Uterus (tissue), 4 donors: ENCODE measurements around the gene CMTM2. TPM values are rescaled to one million over a fixed set of nuclear protein-coding genes. Genes with fewer than 3 reads are reported as not detected.

ENCODE experiments used
- DNase-seq, 2 donors: peaks; one replicate each; pipeline ENCODE4 v3.0.0-alpha.2; 2019 to 2020
- H3K27ac ChIP-seq, 2 donors: fragments of 200-600 bp; sonication (generic); 1 replicate in 1 of 2; 2 replicates in 1 of 2; pipeline ENCODE4 v1.5.1; 2016 to 2018
- H3K27me3 ChIP-seq, 2 donors: fragments of 200-600 bp; sonication (generic); one replicate each; pipeline ENCODE4 v1.5.1; 2018 to 2019; ENCODE audit warnings: control low read depth in 1 of 2
- H3K36me3 ChIP-seq, 2 donors: fragments of 200-600 bp; sonication (generic); one replicate each; pipeline ENCODE4 v1.5.1; 2019; ENCODE audit warnings: control low read depth in 1 of 2
- H3K4me1 ChIP-seq, 2 donors: fragments of 200-600 bp; sonication (generic); one replicate each; pipeline ENCODE4 v1.5.1; 2018 to 2019; ENCODE audit warnings: control low read depth in 1 of 2
- H3K4me3 ChIP-seq, 2 donors: fragments of 200-600 bp; sonication (generic); 1 replicate in 1 of 2; 2 replicates in 1 of 2; pipeline ENCODE4 v1.5.1; 2018 to 2019; ENCODE audit warnings: mild to moderate bottlenecking in 1 of 2
- H3K9me3 ChIP-seq, 2 donors: fragments of 200-600 bp; sonication (generic); one replicate each; pipeline ENCODE4 v1.5.1; 2019; ENCODE audit warnings: control low read depth in 1 of 2
- POLR2A ChIP-seq, 2 donors: fragments of 450-650 bp; IDR thresholded peaks; one replicate each; pipeline ENCODE4 v1.6.1; 2016; ENCODE audit warnings: antibody characterized with exemption in 2 of 2, mild to moderate bottlenecking in 1 of 2, moderate library complexity in 1 of 2
- intact Hi-C: fragments of 100-400 bp; cut with DNase I; formaldehyde crosslinking; loops from one replicate; pipeline ENCODE4 v1.15.1; 2023; ENCODE audit warnings: low total_unique reads
- small RNA-seq: library from RNA; depleted of rRNA; stranded (forward); fragments of <200 nt; gene quantifications from one replicate; pipeline ENCODE3, GENCODE V24; 2016
- total RNA-seq, 4 donors: library from RNA; depleted of rRNA in 3 of 4; stranded (reverse); fragments of >200 nt in 3 of 4; gene quantifications; one replicate each; pipeline versions ENCODE4 v1.1.0 to v1.2.4, GENCODE V29; 2014 to 2023
- TF ChIP-seq, protein P1 (sequence below), 4 experiments: fragments of 200-600 bp in 2 of 4; fragments of 450-650 bp in 2 of 4; sonication (generic) in 2 of 4; IDR thresholded peaks; one replicate each; pipeline ENCODE4 v1.5.1; 2016 to 2019; ENCODE audit warnings: antibody characterized with exemption in 4 of 4, mild to moderate bottlenecking in 2 of 4, moderate library complexity in 1 of 4
- donor health status: DM: yes; HTN: yes; CAD: no.

CMTM2 gene
- total RNA-seq, 4 donors from 2014 or later = 1.2 TPM; not detected in 3

DNA sequence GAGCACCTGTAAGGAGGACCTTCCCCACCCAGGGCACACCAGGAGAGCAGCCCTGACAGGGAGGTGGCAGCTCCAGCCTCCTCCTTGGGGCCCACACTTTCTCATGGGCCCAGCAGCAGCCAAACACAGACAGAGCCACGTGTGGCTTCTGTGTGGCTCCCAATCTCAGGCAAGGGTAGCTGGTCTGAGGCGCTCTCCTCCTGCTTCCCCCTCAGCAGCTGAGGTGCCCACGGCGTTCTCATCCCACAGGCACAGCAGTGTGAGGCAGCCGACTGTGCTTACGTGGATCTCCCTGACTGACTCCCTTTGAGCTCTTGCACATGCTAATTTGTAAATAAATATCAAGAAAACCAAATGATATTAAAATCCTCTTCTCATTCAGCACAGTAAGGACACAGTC, 56.1 kb downstream of the CMTM2 start:
- Histone ChIP-seq H3K4me3 (no peak overlapping the region), H3K36me3 (no peaks in the 10 kb centered on the region), H3K27ac (no peak overlapping the region), H3K9me3 (no peaks in the 10 kb centered on the region), H3K4me1 (no peaks in the 10 kb centered on the region), H3K27me3 (no peaks in the 10 kb centered on the region)
- TF ChIP-seq, protein P1, sequence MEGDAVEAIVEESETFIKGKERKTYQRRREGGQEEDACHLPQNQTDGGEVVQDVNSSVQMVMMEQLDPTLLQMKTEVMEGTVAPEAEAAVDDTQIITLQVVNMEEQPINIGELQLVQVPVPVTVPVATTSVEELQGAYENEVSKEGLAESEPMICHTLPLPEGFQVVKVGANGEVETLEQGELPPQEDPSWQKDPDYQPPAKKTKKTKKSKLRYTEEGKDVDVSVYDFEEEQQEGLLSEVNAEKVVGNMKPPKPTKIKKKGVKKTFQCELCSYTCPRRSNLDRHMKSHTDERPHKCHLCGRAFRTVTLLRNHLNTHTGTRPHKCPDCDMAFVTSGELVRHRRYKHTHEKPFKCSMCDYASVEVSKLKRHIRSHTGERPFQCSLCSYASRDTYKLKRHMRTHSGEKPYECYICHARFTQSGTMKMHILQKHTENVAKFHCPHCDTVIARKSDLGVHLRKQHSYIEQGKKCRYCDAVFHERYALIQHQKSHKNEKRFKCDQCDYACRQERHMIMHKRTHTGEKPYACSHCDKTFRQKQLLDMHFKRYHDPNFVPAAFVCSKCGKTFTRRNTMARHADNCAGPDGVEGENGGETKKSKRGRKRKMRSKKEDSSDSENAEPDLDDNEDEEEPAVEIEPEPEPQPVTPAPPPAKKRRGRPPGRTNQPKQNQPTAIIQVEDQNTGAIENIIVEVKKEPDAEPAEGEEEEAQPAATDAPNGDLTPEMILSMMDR (IDR thresholded peaks at IDR 0.05) = no peak
- no peak for TF ChIP-seq POLR2A (IDR thresholded peaks at IDR 0.05)
- DNase-seq = no peak
- intact Hi-C loops = no loop called here

- intact Hi-C loops = no loop called here
- DNase-seq = no peak
- H3K4me1 ChIP-seq = no peaks in the 10 kb centered on the region
- H3K27ac ChIP-seq = no peak overlapping the region
- no peaks in the 10 kb centered on the region for H3K9me3 ChIP-seq
- no peaks in the 10 kb centered on the region for H3K36me3 ChIP-seq
- no peaks in the 10 kb centered on the region for H3K27me3 ChIP-seq
- no peak for TF ChIP-seq POLR2A (IDR thresholded peaks at IDR 0.05)
- TF ChIP-seq, protein P1 (IDR thresholded peaks at IDR 0.05) = no peak
- H3K4me3 ChIP-seq = no peak overlapping the region
These were observed 56.9 kb downstream of the CMTM2 start for GRCh38 chr16:66636199-66636598.

DNA sequence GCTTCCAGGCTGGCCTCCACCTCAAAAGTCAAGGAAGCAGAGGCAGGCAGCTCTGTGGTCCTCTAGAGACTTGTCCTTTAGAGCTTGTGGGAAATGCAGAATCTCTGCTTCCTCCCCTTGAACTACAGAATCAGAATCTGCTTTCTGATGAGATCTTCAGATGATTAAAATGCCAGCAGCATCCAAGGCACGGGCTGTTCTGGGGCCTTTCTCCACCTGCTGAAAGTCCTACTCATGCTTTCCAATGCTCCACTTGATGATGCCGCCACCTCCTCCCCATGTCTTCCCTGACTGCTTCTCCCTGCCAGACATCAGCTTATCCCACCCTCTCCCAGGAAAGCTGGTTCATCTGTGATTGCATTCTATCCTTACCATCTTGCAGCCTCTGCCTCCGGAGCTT, 58.5 kb downstream of the CMTM2 start:
- no peaks in the 10 kb centered on the region for H3K9me3 ChIP-seq
- no peak overlapping the region for H3K27ac ChIP-seq
- H3K27me3 ChIP-seq = no peaks in the 10 kb centered on the region
- intact Hi-C loops = no loop called here
- no peak for TF ChIP-seq POLR2A (IDR thresholded peaks at IDR 0.05)
- TF ChIP-seq, protein P1 (IDR thresholded peaks at IDR 0.05) = no peak
- no peaks in the 10 kb centered on the region for H3K4me1 ChIP-seq
- no peaks in the 10 kb centered on the region for H3K36me3 ChIP-seq
- no peak for DNase-seq
- no peak overlapping the region for H3K4me3 ChIP-seq

Small RNA genes lying within 50 kb of the gene (small RNA-seq; reads per million reads assigned to genes)
- not detected for gene CKLF-CMTM1

Other genes starting within 250 kb of the CMTM2 start
- gene CDH5, start 212.8 kb upstream of the CMTM2 start, total RNA-seq = 100 to 1,000 TPM in 1 of 4 donors, 10 to 100 TPM in 3; 31.2 to 126 (median 70.6) TPM
- 1 to 10 TPM in 1 of 4 donors, under 1 TPM in 1, not detected in 2; 0.52 to 3.9 TPM for gene BEAN1, start 152.2 kb upstream of the CMTM2 start, total RNA-seq
- gene TK2, start 29.3 kb upstream of the CMTM2 start, total RNA-seq = 10 to 100 TPM; 13.6 to 52.6 (median 39.2) TPM
- 100 to 1,000 TPM in 1 of 4 donors, 10 to 100 TPM in 3; 31.3 to 118 (median 68.6) TPM for gene CKLF, start 26.9 kb upstream of the CMTM2 start, total RNA-seq
- 1 to 10 TPM in 2 of 4 donors, not detected in 2; 5.0 to 5.3 TPM for gene CMTM1, start 13.0 kb upstream of the CMTM2 start, total RNA-seq
- gene CMTM3, start 25.2 kb downstream of the CMTM2 start, total RNA-seq = 10 to 100 TPM; 42.6 to 67.9 (median 56.2) TPM
- gene CMTM4, start 117.3 kb downstream of the CMTM2 start, total RNA-seq = 10 to 100 TPM in 2 of 4 donors, 1 to 10 TPM in 2; 6.1 to 41.5 (median 15.1) TPM
- 100 to 1,000 TPM; 109 to 279 (median 151) TPM for gene DYNC1LI2, start 172.1 kb downstream of the CMTM2 start, total RNA-seq
- gene TERB1, start 222.1 kb downstream of the CMTM2 start, total RNA-seq = under 1 TPM in 2 of 4 donors, not detected in 2; 0.21 to 0.83 TPM